Activated CD4-positive, alpha-beta T cell treated with anti-CD3 and anti-CD28 coated beads, Interleukin-2, amount 10 ng/mL, durations not matched to agents 7 days and 5 days (primary cell): Measurements from ENCODE around the gene SSUH2. TPM values are rescaled to one million over a fixed set of nuclear protein-coding genes. Genes with fewer than 3 reads are reported as not detected.
"Not testable (repeated sequence)": the region's sequence is repeated elsewhere in the genome, so short reads cannot be mapped to it uniquely, and the experiment has no call there.

Source experiments
- CTCF ChIA-PET: fragments of 350-600 bp; sonication (Branson Sonifier 250); formaldehyde crosslinking; loops from one replicate; lab custom pipeline; 2021; ENCODE audit warnings: antibody characterized with exemption; lab: Charles Lee
- POLR2A ChIA-PET: fragments of 350-600 bp; sonication (Branson Sonifier 250); formaldehyde crosslinking; loops from one replicate; lab custom pipeline; 2021; ENCODE audit warnings: antibody characterized with exemption; lab: Charles Lee
- DNase-seq: peaks from one replicate; pipeline ENCODE4 v3.0.0-alpha.2; 2020
- H3K27ac Mint-ChIP-seq: one replicate; pipeline ENCODE4 v1.8.0; 2021; ENCODE audit warnings: mild to moderate bottlenecking, moderate library complexity, mixed read lengths
- H3K27me3 Mint-ChIP-seq: one replicate; pipeline ENCODE4 v1.8.0; 2021; ENCODE audit warnings: mixed read lengths
- H3K36me3 Mint-ChIP-seq: one replicate; pipeline ENCODE4 v1.8.0; 2021; ENCODE audit warnings: low read depth, mixed read lengths
- H3K4me1 Mint-ChIP-seq: one replicate; pipeline ENCODE4 v1.8.0; 2021; ENCODE audit warnings: mixed read lengths
- H3K4me3 Mint-ChIP-seq: one replicate; pipeline ENCODE4 v1.8.0; 2021; ENCODE audit warnings: mild to moderate bottlenecking, moderate library complexity, mixed read lengths
- H3K9me3 Mint-ChIP-seq: one replicate; pipeline ENCODE4 v1.8.0; 2021; ENCODE audit warnings: mixed read lengths
- total RNA-seq, 2 experiments: library from RNA; stranded (reverse); gene quantifications; one replicate each; pipeline ENCODE4 v1.2.3, GENCODE V29; 2021

SSUH2 gene
- not detected for total RNA-seq

GRCh38 chr3:8644748-8645390, at the start of gene SSUH2:
SSUH2 (minus strand) TSS chr3:8644798; CDS start chr3:8644758, 40 bp downstream.
- Mint-ChIP-seq H3K36me3 (no peaks in the 10 kb centered on the region), H3K27me3 (peaks cover 14% of the 10 kb centered on the region), H3K9me3 (no peaks in the 10 kb centered on the region), H3K4me1 (no peaks in the 10 kb centered on the region), H3K4me3 (no peak within 1 kb of the TSS), H3K27ac (no peak within 1 kb of the TSS)
- ChIA-PET CTCF (no interaction called here), POLR2A (no interaction called here)
- no peak for DNase-seq

- H3K27me3 Mint-ChIP-seq, CTCF ChIA-PET, H3K9me3 Mint-ChIP-seq, H3K27ac Mint-ChIP-seq, H3K4me3 Mint-ChIP-seq, DNase-seq, POLR2A ChIA-PET, H3K36me3 Mint-ChIP-seq, H3K4me1 Mint-ChIP-seq: not testable (repeated sequence)
Measured at GRCh38 chr3:8691295-8691694, 46.7 kb upstream of the SSUH2 start.

GRCh38 chr3:8684992-8685391, 40.4 kb upstream of the SSUH2 start:
- H3K27ac Mint-ChIP-seq, POLR2A ChIA-PET, CTCF ChIA-PET, H3K9me3 Mint-ChIP-seq, DNase-seq, H3K4me1 Mint-ChIP-seq, H3K4me3 Mint-ChIP-seq, H3K27me3 Mint-ChIP-seq, H3K36me3 Mint-ChIP-seq: not testable (repeated sequence)

GRCh38 chr3:8682850-8683574, 38.4 kb upstream of the SSUH2 start:
- POLR2A ChIA-PET, H3K9me3 Mint-ChIP-seq, H3K4me3 Mint-ChIP-seq, H3K4me1 Mint-ChIP-seq, CTCF ChIA-PET, H3K36me3 Mint-ChIP-seq, H3K27ac Mint-ChIP-seq, DNase-seq, H3K27me3 Mint-ChIP-seq: not testable (repeated sequence)

GRCh38 chr3:8681881-8682538, 37.4 kb upstream of the SSUH2 start:
- CTCF ChIA-PET, H3K27me3 Mint-ChIP-seq, H3K9me3 Mint-ChIP-seq, H3K4me3 Mint-ChIP-seq, H3K36me3 Mint-ChIP-seq, H3K4me1 Mint-ChIP-seq, DNase-seq, POLR2A ChIA-PET, H3K27ac Mint-ChIP-seq: not testable (repeated sequence)

GRCh38 chr3:8681349-8681748, 36.8 kb upstream of the SSUH2 start:
- ChIA-PET POLR2A (no interaction called here), CTCF (no interaction called here)
- Mint-ChIP-seq H3K9me3 (no peaks in the 10 kb centered on the region), H3K36me3 (no peaks in the 10 kb centered on the region), H3K27me3 (no peaks in the 10 kb centered on the region), H3K4me1 (no peaks in the 10 kb centered on the region), H3K4me3 (no peak overlapping the region), H3K27ac (no peak overlapping the region)
- DNase-seq = no peak

- POLR2A ChIA-PET, H3K27me3 Mint-ChIP-seq, CTCF ChIA-PET, H3K9me3 Mint-ChIP-seq, H3K36me3 Mint-ChIP-seq, H3K4me3 Mint-ChIP-seq, DNase-seq, H3K4me1 Mint-ChIP-seq, H3K27ac Mint-ChIP-seq: not testable (repeated sequence)
Measured at GRCh38 chr3:8679817-8680553, 35.4 kb upstream of the SSUH2 start.

- Mint-ChIP-seq H3K9me3 (no peaks in the 10 kb centered on the region), H3K27ac (no peak overlapping the region), H3K4me3 (no peak overlapping the region), H3K36me3 (no peaks in the 10 kb centered on the region), H3K27me3 (no peaks in the 10 kb centered on the region), H3K4me1 (no peaks in the 10 kb centered on the region)
- CTCF ChIA-PET = no interaction called here
- no peak for DNase-seq
- POLR2A ChIA-PET = no interaction called here
Measured at GRCh38 chr3:8678751-8679150, 34.2 kb upstream of the SSUH2 start.

- H3K27me3 Mint-ChIP-seq, POLR2A ChIA-PET, H3K4me3 Mint-ChIP-seq, CTCF ChIA-PET, H3K9me3 Mint-ChIP-seq, H3K27ac Mint-ChIP-seq, DNase-seq, H3K36me3 Mint-ChIP-seq, H3K4me1 Mint-ChIP-seq: not testable (repeated sequence)
Measured at GRCh38 chr3:8677258-8677657, 32.7 kb upstream of the SSUH2 start.

- CTCF ChIA-PET, H3K9me3 Mint-ChIP-seq, DNase-seq, H3K4me1 Mint-ChIP-seq, POLR2A ChIA-PET, H3K27me3 Mint-ChIP-seq, H3K36me3 Mint-ChIP-seq, H3K4me3 Mint-ChIP-seq, H3K27ac Mint-ChIP-seq: not testable (repeated sequence)
Measured at GRCh38 chr3:8675591-8675990, 31.0 kb upstream of the SSUH2 start.

- no peaks in the 10 kb centered on the region for H3K4me1 Mint-ChIP-seq
- no peaks in the 10 kb centered on the region for H3K27me3 Mint-ChIP-seq
- H3K9me3 Mint-ChIP-seq = no peaks in the 10 kb centered on the region
- DNase-seq = no peak
- ChIA-PET POLR2A (no interaction called here), CTCF (no interaction called here)
- no peaks in the 10 kb centered on the region for H3K36me3 Mint-ChIP-seq
- H3K27ac Mint-ChIP-seq = no peak overlapping the region
- H3K4me3 Mint-ChIP-seq = no peak overlapping the region
Measured at GRCh38 chr3:8673083-8673737, 28.6 kb upstream of the SSUH2 start.

- no peaks in the 10 kb centered on the region for H3K9me3 Mint-ChIP-seq
- no peak for DNase-seq
- H3K4me1 Mint-ChIP-seq = no peaks in the 10 kb centered on the region
- peaks cover 10% of the 10 kb centered on the region for H3K27me3 Mint-ChIP-seq
- H3K27ac Mint-ChIP-seq = no peak overlapping the region
- no peak overlapping the region for H3K4me3 Mint-ChIP-seq
- H3K36me3 Mint-ChIP-seq = no peaks in the 10 kb centered on the region
- CTCF ChIA-PET = no interaction called here
- POLR2A ChIA-PET = no interaction called here
Measured at GRCh38 chr3:8669019-8669418, 24.4 kb upstream of the SSUH2 start.

GRCh38 chr3:8668216-8668615, 23.6 kb upstream of the SSUH2 start:
- Mint-ChIP-seq H3K4me1 (no peaks in the 10 kb centered on the region), H3K9me3 (no peaks in the 10 kb centered on the region), H3K27me3 (peaks cover 10% of the 10 kb centered on the region), H3K4me3 (no peak overlapping the region), H3K36me3 (no peaks in the 10 kb centered on the region), H3K27ac (no peak overlapping the region)
- no peak for DNase-seq
- POLR2A ChIA-PET = no interaction called here
- CTCF ChIA-PET = no interaction called here
